HG02798 (cell line): ENCODE data around the gene FOSL2.

Source experiments
- ATAC-seq: cut with Tn5 transposase; IDR thresholded peaks from one replicate; pipeline ENCODE4 v1.9.1; 2021; ENCODE audit warnings: mild to moderate bottlenecking; ENCODE audit not compliant: unreplicated experiment, poor library complexity

The FOSL2 gene

DNA sequence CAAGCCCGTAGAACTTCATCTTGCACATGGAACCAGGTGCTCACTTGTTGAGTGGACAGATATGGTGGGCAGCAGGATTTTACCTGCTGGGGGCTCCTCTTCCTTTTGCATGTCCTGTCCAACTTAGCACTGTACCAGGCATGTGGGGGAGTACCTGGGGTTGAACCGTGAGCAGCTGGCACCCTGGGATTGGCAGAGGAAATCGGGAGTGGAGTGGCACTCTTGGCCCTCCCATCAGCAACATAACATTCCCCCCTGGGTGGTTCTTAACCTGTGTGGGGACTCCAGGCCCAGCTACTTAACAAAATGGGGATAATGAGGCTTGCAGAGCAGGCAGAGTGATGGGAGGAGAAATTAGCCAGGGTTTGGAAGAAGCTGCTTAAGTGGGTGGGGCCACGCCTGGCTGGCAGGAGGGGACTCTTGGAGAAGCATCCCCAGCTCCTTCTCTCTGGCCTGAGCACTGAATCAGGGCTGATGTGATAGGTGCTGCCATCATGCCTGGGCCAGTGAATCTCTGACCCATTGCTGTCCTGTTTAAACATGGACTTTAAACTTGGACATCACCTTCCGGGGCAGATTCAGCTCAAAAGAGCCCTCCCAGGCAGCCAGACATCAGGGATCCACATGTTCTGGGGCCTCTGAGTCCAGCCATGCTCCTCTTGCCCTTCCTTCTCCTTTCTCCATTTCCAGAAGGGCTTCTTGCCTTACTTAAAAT, 15.5 kb downstream of the FOSL2 start:
- ATAC-seq = no peak

DNA sequence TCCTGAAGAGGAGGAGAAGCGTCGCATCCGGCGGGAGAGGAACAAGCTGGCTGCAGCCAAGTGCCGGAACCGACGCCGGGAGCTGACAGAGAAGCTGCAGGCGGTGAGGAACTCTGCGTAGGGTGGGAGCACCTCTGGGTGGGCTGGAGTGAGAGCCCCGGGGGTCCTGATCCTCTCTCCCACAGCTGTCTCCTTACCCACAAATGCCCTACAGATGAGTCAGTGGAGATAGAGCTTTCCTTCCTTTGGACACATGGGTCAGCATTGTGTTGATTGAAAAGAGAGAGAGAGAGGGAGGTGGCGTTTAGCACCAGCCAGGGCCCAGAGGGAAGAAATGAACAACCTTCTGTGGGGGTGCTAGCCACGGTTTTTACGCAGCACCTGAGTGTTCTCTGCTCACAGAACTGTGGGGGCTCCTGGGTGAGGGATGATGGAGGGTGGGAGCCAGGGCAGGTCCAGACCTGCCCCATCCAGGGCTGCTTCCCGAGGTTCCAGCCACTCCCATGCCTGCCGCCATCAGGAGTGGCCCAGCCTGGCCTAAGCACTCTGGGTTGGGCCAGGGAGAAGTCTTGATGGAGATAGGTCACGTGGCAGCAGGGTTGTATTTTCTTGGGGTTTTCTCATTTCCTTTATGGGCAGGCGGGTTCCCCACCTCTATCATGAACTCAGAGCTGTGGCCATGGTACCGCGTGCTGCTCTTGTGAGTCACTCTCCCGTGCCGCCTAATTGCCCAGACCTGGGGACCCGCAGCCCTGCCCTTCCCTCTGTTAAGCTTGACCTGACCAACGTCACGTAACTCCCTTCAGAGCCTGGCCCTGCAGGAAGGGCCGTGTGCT, 16.3 kb downstream of the FOSL2 start:
- no peak for ATAC-seq

DNA sequence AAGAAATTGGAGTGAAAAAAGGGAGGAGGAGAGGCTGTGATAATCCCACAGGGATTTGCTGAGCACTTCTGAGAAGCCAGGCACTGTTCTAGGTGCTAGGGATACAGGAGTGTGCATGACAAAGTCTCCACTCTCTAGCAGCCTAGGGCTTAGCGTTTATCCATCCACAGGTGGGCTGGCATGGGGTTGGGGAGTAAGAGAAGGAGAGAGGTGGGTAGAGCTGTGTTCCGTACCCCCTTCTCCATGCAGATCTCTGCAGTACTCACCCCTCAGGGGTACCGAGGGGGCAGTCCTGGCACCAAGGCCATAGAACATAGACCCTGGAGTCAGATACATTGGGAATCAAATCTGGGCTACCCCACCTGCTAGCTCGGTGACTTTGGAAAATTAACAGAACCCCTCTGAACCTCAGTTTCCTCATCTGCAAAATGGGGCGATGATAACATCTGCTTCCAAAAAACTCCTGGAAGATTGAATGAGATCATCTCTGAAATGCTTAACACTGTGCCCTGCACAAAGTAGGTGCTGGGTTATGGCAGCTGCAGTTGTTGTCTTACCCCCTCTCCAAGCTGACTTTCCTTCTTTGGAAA, 18.6 kb downstream of the FOSL2 start:
- ATAC-seq = no peak

DNA sequence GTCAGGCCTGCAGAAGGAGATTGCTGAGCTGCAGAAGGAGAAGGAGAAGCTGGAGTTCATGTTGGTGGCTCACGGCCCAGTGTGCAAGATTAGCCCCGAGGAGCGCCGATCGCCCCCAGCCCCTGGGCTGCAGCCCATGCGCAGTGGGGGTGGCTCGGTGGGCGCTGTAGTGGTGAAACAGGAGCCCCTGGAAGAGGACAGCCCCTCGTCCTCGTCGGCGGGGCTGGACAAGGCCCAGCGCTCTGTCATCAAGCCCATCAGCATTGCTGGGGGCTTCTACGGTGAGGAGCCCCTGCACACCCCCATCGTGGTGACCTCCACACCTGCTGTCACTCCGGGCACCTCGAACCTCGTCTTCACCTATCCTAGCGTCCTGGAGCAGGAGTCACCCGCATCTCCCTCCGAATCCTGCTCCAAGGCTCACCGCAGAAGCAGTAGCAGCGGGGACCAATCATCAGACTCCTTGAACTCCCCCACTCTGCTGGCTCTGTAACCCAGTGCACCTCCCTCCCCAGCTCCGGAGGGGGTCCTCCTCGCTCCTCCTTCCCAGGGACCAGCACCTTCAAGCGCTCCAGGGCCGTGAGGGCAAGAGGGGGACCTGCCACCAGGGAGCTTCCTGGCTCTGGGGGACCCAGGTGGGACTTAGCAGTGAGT, 19.4 kb downstream of the FOSL2 start:
- no peak for ATAC-seq

DNA sequence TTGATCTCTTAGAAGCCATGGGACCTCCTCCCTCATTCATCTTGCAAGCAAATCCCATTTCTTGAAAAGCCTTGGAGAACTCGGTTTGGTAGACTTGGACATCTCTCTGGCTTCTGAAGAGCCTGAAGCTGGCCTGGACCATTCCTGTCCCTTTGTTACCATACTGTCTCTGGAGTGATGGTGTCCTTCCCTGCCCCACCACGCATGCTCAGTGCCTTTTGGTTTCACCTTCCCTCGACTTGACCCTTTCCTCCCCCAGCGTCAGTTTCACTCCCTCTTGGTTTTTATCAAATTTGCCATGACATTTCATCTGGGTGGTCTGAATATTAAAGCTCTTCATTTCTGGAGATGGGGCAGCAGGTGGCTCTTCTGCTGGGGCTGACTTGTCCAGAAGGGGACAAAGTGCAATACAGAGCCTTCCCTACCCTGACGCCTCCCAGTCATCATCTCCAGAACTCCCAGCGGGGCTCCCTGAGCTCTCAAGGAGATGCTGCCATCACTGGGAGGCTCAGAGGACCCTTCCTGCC, 20.0 kb downstream of the FOSL2 start:
- no peak for ATAC-seq

DNA sequence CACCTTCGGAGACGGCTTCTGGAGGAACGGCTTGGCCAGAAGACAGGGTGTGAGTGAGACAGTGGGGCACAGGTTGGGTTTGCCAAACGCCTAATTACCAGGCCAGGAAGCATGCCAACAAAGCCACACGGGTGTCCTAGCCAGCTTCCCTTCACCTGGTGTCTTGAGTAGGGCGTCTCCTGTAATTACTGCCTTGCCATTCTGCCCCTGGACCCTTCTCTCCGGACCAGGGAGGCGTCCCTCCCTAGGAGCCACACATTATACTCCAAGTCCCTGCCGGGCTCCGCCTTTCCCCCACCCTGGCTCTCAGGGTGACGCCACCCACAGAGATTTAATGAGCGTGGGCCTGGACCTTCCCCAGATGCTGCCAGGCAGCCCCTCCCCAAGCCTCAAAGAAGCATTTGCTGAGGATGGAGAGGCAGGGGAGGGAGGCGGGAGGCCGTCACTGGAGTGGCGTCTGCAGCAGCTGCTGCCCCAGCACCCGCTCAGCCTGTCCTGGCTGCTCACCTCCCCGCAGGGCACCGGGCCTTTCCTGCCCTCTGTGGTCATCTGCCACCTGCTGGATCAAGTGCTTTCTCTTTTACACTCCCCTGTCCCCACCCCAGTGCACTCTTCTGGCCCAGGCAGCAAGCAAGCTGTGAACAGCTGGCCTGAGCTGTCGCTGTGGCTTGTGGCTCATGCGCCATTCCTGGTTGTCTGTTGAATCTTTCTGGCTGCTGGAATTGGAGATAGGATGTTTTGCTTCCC, 20.7 kb downstream of the FOSL2 start:
- ATAC-seq = no peak

DNA sequence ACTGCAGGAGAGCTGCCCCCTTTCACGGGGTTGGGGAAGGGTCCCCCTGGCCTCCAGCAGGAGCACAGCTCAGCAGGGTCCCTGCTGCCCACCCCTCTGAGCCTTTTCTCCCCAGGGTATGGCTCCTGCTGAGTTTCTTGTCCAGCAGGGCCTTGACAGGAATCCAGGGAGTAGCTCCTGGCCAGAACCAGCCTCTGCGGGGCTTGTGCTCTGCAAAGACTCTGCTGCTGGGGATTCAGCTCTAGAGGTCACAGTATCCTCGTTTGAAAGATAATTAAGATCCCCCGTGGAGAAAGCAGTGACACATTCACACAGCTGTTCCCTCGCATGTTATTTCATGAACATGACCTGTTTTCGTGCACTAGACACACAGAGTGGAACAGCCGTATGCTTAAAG, 21.2 kb downstream of the FOSL2 start:
- ATAC-seq = no peak

DNA sequence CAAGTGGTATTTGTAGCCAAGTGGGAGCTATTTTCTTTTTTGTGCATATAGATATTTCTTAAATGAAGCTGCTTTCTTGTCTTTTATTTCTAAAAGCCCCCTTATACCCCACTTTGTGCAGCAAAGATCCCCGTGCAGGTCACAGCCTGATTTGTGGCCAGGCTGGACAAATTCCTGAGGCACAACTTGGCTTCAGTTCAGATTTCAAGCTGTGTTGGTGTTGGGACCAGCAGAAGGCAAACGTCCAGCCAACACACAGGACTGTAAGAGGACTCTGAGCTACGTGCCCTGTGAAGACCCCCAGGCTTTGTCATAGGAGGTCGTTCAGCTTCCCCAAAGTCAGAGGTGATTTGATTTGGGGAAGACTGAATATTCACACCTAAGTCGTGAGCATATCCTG, 21.9 kb downstream of the FOSL2 start:
- ATAC-seq = no peak

DNA sequence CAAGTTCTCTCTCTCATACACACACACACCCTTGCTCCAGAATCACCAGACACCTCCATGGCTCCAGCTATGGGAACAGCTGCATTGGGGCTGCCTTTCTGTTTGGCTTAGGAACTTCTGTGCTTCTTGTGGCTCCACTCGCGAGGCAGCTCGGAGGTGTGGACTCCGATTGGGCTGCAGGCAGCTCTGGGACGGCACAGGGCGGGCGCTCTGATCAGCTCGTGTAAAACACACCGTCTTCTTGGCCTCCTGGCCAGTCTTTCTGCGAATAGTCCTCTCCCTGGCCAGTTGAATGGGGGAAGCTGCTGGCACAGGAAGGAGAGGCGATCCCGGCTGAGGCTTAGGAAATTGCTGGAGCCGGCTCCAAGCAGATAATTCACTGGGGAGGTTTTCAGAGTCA, 22.4 kb downstream of the FOSL2 start:
- ATAC-seq = no peak

DNA sequence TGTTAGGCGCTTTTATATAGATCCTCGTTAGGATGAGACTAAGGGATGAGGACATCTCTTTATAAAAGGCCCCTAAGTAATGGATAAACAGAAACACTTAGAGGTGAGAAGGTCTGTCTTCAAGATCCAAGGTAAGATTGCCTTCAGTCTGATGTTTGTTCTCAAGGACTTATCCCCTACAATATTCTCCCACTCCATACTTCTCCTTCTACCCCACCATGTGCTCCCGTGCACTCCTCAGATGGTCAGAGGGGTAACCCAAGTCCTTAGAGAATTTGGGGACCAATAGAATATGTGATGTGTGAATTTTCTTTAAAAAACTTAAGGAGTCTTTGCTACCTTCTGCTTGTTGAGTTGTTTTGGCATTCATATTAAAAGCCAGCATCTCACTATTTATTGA, 23.1 kb downstream of the FOSL2 start:
- ATAC-seq = no peak

DNA sequence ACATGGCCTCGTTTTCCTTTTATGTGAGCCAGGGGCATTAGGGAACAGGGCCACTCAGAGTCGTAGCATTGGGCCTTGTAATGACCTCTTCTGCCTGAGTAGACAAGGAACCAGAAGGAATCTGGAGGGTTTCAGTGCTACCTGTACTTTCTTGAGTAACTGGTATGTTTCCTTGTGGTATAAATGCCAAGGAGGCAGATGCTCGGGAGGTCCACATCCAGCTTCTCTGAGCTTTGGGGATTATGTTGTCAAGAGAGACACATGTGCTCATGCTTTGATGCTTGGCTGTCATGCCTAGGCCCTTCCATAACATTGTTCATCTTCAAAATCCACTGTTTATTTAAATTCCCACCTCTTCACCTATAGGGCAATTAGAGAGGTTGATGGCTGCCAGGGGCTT, 26.3 kb downstream of the FOSL2 start:
- ATAC-seq = no peak

DNA sequence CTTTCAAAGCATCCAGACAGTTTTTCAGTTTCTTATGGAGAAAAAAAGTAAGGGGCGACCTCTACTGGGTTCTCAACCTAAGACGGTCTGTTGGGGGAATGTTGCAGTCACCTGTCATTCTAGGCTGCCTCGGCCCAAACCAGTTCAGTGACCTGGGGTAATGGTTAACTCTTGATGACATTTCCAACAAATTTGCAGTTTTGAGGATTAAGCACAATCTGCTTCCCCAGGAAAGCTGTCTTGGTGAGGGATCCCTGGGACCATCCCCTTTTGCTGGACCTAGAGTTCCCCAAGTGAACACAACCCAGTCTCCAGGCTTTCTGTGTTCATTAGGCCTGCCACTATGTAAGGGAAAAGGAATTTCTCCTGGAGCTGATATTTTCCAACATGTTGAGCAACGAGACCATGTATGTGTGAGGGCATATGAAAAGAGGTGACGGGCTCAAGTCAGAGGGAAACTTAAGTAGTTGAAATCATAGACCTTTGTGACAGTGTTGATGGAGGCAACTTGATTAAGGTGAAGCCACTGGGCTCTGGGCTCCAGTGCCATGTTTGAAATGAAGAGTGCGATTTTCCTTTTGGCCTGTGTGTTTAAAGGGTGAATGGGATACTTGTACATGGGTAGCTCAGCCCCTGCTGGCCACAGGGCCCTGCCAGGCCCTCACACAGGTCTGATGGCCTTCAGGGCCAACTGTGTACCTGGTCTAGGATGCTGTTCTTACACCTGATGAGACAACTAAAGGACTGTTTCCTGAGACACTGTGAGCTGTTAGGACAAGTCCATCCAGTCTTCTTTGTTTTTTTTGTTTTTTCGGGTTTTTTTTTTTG, 27.0 kb downstream of the FOSL2 start:
- ATAC-seq = no peak

DNA sequence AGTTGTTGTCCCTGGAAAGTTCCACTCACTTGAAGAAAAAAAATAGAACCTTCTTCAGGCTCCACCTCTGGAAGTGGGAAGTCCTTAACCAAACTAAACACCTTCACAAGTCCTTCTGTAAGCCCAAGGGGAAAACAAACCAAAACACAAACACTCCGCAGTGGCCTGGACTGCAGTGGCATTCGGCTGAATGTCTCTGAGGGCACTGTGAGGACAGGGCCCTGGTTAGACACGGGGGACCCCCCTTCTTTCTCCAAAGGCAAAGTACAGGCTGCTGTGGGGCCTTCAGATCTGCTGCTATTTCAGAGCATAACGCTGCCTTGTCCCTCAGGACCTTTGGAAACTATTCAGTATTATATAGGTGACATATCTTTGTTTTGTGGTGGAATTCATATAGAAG, 28.1 kb downstream of the FOSL2 start:
- ATAC-seq = no peak

DNA sequence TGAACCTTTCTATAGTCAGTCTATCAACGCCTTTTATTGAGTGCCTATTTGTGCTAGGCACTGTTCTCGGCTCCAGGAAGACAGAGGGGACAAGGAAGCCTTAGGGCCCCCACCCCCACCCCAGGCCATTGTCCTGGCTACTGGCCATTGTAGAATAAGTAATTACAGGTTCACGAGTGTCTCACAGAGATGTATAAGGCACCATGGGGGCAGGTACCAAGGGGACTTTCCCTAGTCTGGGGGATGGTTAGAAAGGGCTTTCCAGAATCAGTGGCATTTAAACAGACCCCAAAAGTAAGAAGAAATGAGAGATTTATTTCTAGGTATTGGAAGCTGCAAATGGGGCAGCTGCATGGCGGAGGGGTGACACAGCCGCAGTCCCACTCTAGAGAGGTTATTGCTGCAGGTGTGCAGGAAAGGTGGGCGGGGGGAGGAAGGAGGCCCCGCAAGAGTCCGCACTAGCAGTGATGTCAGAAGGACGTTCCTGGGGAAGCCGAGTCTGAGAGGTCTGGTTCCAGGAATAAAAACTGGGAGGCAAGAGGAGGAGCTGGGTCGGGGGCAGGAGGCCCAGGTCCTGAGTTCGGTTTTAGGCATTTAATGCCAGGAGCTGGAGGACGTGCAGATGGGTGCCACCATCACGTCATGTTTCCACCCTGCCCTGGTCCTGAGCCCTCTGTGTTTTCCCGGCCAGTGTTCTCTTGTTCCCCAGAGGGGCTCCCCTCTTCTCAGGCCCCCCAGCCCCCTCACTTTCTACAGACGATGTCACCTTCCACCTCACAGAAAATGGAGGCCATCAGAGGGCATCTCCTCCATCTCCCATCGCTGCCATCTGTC, 30.5 kb downstream of the FOSL2 start:
- no peak for ATAC-seq

DNA sequence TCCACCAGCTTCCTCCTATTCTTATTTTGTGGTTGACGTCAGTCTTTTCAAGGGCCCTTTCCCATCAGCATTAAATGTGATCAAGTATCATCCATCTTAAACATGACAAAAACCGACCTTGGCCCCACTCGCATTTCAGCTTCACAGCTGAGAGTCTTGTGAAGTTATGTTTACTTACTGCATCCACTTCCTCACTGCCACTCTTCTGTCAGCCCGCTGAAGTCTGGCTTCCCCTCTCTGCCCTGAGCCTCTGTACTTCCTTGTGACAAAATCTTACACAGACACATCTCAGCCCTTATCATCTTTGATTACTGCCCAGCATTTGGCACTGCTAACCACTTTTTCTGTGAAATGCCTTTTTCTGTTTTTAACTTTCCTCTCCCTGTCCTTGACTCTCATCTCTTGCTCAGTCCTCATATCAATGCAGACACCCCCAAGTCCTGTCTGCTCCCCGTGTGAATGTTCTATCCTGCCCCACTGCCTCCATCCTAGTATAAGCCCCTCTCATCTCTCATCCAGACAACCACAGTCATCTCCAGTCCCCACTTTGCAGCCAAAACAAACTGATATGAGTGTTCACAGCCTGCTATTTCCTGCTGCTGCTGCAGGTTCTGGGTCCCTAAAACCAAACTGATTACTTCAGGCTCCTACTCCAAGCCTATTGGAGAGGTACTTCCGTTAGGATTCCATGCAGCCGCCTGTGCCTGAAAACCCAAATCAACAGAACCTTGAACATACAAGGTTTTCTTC, 31.4 kb downstream of the FOSL2 start:
- no peak for ATAC-seq

DNA sequence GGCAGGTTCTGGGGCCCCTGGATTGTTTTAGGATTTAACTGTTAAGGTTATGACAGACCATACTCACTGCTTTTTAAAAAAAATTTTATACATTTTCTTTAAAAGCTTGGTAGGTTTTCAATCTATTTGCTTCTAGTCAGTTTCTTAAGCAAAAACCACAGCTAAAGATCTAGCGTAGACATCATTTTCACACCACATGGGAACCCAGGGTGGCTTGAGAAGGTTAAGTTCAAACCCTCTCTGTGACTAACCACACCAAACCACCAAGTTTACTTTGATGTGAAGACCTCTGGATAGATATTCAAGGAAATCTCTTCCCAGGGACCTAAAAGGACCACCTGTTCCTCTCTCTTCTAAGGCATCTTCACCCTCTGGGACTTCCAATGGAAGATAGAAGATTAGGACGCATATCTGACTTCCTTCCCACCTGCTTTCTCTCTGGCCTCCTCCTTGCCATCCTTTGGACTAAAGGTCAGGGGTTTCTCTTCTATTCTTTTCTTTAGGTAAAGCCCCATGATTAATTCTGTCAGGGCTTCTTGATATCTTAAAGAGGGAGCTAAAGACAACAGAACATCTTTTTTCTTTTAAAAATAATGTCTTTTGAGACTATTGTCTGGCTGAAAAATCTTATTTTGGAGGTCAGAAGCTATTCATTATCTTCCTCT, 32.3 kb downstream of the FOSL2 start:
- ATAC-seq = no peak

DNA sequence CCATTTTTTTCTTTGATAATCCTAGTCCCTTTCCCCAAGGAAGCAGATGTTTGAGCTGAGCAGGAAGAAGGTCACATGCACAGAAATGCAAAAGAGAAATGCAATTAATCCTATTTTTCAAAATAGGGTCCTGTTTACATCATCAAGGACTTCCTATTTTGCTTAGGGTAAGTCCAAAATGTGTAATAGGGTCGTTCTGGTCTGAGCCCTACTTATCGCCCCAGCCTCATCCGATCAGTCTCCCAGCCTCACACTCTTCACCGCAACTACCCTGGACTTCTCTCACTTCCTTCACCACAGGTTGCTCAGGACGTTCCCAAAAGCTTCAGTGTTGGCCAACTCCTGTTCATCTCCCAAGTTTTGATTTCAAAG, 32.8 kb downstream of the FOSL2 start:
- ATAC-seq = no peak
